Panc1 (cell line): ENCODE results near the gene HYAL1. TPM values are rescaled to one million over a fixed set of nuclear protein-coding genes. Genes with fewer than 3 reads are reported as not detected.

Source experiments
- ATAC-seq: fragments of 200-7000 bp; cut with Tn5 transposase; 2 replicates; pipeline ENCODE4 v1.9.1; 2020; ENCODE audit warnings: mild to moderate bottlenecking, moderate library complexity
- BruUV-seq: library from RNA; stranded (reverse); fragments of 400-500 nt; replicated peaks from 2 replicates; lab custom pipeline; 2021; lab: Mats Ljungman, UMichigan
- CTCF ChIA-PET: fragments of 300-600 bp; sonication (Branson Sonifier 250); formaldehyde crosslinking; loops from one replicate; lab custom pipeline; 2022; ENCODE audit warnings: antibody characterized with exemption; lab: Charles Lee
- POLR2A ChIA-PET: fragments of 300-600 bp; sonication (Branson Sonifier 250); formaldehyde crosslinking; loops from one replicate; lab custom pipeline; 2022; ENCODE audit warnings: antibody characterized with exemption; lab: Charles Lee
- DNase-seq: peaks from one replicate; pipeline ENCODE4 v3.0.0-alpha.2; 2010; ENCODE audit warnings: low read depth, low spot score
- H3K27ac ChIP-seq: 2 replicates; pipeline ENCODE4 v1.5.1; 2011; ENCODE audit warnings: mild to moderate bottlenecking, low read length, inconsistent platforms
- H3K27me3 ChIP-seq: fragments of 200-500 bp; sonication (Bioruptor generic); 2 replicates; pipeline ENCODE4 v1.6.0; 2014; ENCODE audit warnings: low read length, inconsistent platforms; ENCODE audit not compliant: control insufficient read depth, insufficient read depth
- H3K36me3 ChIP-seq: fragments of 200-500 bp; sonication (Bioruptor generic); 2 replicates; pipeline ENCODE4 v1.5.1; 2014; ENCODE audit warnings: inconsistent platforms, mild to moderate bottlenecking, low read length, moderate library complexity; ENCODE audit not compliant: control insufficient read depth, insufficient read depth
- H3K4me1 ChIP-seq: 2 replicates; pipeline ENCODE4 v1.5.1; 2011; ENCODE audit warnings: inconsistent platforms, mild to moderate bottlenecking, low read length, moderate library complexity; ENCODE audit not compliant: control insufficient read depth, insufficient read depth
- H3K4me3 ChIP-seq, 2 experiments: 2 replicates each; pipeline ENCODE4 v1.5.1; 2011 to 2012; ENCODE audit warnings: low read depth in 2 of 2, low read length in 2 of 2, mild to moderate bottlenecking in 2 of 2, inconsistent platforms in 1 of 2, moderate library complexity in 1 of 2
- H3K9me3 ChIP-seq: fragments of 200-500 bp; sonication (Bioruptor generic); 2 replicates; pipeline ENCODE4 v1.5.1; 2014; ENCODE audit warnings: low read depth, mild to moderate bottlenecking, inconsistent platforms, low read length, moderate library complexity; ENCODE audit not compliant: control insufficient read depth, insufficient read depth
- CTCF ChIP-seq: fragments of 450-650 bp; IDR thresholded peaks from 2 replicates; pipeline ENCODE4 v1.5.1; 2017; ENCODE audit warnings: mild to moderate bottlenecking
- POLR2AphosphoS5 ChIP-seq: IDR thresholded peaks from 2 replicates; pipeline ENCODE4 v1.6.1; 2012; ENCODE audit warnings: mild to moderate bottlenecking, low read depth, low read length, moderate library complexity
- REST ChIP-seq, 2 experiments: IDR thresholded peaks; 2 replicates each; pipeline ENCODE4 v1.6.1; 2011 to 2012; ENCODE audit warnings: low read depth in 2 of 2, control low read depth in 1 of 2, low read length in 1 of 2, mild to moderate bottlenecking in 1 of 2, moderate library complexity in 1 of 2; ENCODE audit not compliant: insufficient read depth in 1 of 2
- SIN3A ChIP-seq: IDR thresholded peaks from 2 replicates; pipeline ENCODE4 v1.6.1; 2012; ENCODE audit warnings: low read depth, mild to moderate bottlenecking, low read length, moderate library complexity, borderline replicate concordance; ENCODE audit not compliant: insufficient read depth
- TCF7L2 ChIP-seq: IDR thresholded peaks from 2 replicates; pipeline ENCODE4 v1.6.1; 2011; ENCODE audit warnings: mild to moderate bottlenecking, low read depth, low read length, inconsistent platforms
- in situ Hi-C: cut with HindIII; loops from 2 replicates; pipeline ENCODE4 v1.10.0; 2016; ENCODE audit warnings: low sequenced_read_pairs, low pct_unique_long_range_greater_than_20kb
- intact Hi-C: fragments of 100-400 bp; cut with micrococcal nuclease; formaldehyde crosslinking; loops from one replicate; pipeline ENCODE4 v1.10.0; 2022; ENCODE audit not compliant: unreplicated experiment
- total RNA-seq: library from RNA; stranded (reverse); gene quantifications from one replicate; pipeline ENCODE4 v1.2.1, GENCODE V29; 2021; ENCODE audit not compliant: unreplicated experiment

HYAL1 gene
- total RNA-seq, 1 experiment from 2014 or later = 0.18 TPM

GRCh38 chr3:50275996-50276761 is 27.2 kb downstream of the HYAL1 start:
- ATAC-seq (no peak), DNase-seq (no peak)
- no peaks in the 10 kb centered on the region for H3K9me3 ChIP-seq
- H3K4me1 ChIP-seq = no peaks in the 10 kb centered on the region; the same call in 1 of the 2 replicates
- TF ChIP-seq TCF7L2 = no peak
- no peak for TF ChIP-seq CTCF
- TF ChIP-seq SIN3A = no peak
- TF ChIP-seq REST (IDR thresholded peaks at IDR 0.05; ENCODE audit: insufficient read depth in 1 of 2, low read depth in 2 of 2, low read length in 1 of 2) = no peak
- no peak for TF ChIP-seq POLR2AphosphoS5
- H3K27ac ChIP-seq = no peak overlapping the region
- ChIA-PET CTCF (interaction anchor here (0.6 to 0.7 kb wide), 2 partner anchors 40 to 58 kb away, joined by 3 to 5 read pairs; partner anchors contain the start of gene GNAI2), POLR2A (no interaction called here)
- H3K27me3 ChIP-seq = no peaks in the 10 kb centered on the region
- H3K36me3 ChIP-seq = no peaks in the 10 kb centered on the region
- intact Hi-C loops = no loop called here
- H3K4me3 ChIP-seq = no peak overlapping the region
- in situ Hi-C loops = no loop called here
- no TSS peak for BruUV-seq

- ATAC-seq = no peak
- POLR2A ChIA-PET = no interaction called here
- CTCF ChIA-PET = interaction anchor here (0.6 to 1.4 kb wide), 5 partner anchors 39 to 139 kb away, joined by 3 to 5 read pairs (median 3); partner anchors contain the start of gene GNAI2
- Histone ChIP-seq H3K9me3 (no peaks in the 10 kb centered on the region), H3K27ac (no peak overlapping the region), H3K4me3 (no peak overlapping the region), H3K27me3 (no peaks in the 10 kb centered on the region), H3K36me3 (no peaks in the 10 kb centered on the region), H3K4me1 (no peaks in the 10 kb centered on the region; the same call in 1 of the 2 replicates)
- no peak for DNase-seq
- TF ChIP-seq SIN3A (no peak), POLR2AphosphoS5 (no peak), CTCF (no peak), TCF7L2 (no peak), REST (IDR thresholded peaks at IDR 0.05; ENCODE audit: insufficient read depth in 1 of 2, low read depth in 2 of 2, low read length in 1 of 2) (no peak)
- in situ Hi-C loops = no loop called here
- no TSS peak for BruUV-seq
- intact Hi-C loops = no loop called here
Observed at GRCh38 chr3:50275141-50275995, 28.0 kb downstream of the HYAL1 start.
